ENCODE measurements around the gene SEMA4A. TPM values are rescaled to one million over a fixed set of nuclear protein-coding genes. Genes with fewer than 3 reads are reported as not detected.

The SEMA4A gene
- total and polyA plus RNA-seq, 9 of the 15 experiments (the other 6 are each of a cell fraction or from before 2014, with no cell fraction given): 0.04 to 1.7 (median 0.45) TPM

- Histone ChIP-seq H3K79me2 (ENCODE audit: control insufficient read depth, insufficient read depth, low read length) (peaks cover 26% of the 10 kb centered on the region), H2AFZ (ENCODE audit: low read depth, low read length) (peak overlapping the region; percentile 100), H3K4me1 (replicated peaks in 1 of 2; ENCODE audit: control insufficient read depth in 2 of 2, insufficient read depth in 2 of 2, low read length in 2 of 2) (peaks cover 11 to 17% of the 10 kb centered on the region in 2 experiments; a peak in 4 of 5 replicates), H3K27me3 (ENCODE audit: control insufficient read depth in 2 of 2, insufficient read depth in 2 of 2, low read length in 2 of 2) (no peaks in the 10 kb centered on the region), H3K9me3 (replicated peaks; ENCODE audit: control insufficient read depth, insufficient read depth, low read depth, low read length) (no peaks in the 10 kb centered on the region), H3K27ac (ENCODE audit: extremely low read depth, low read depth, low read length) (peak overlapping the region; percentile 100), H3K4me2 (ENCODE audit: insufficient read depth, low read length) (peak overlapping the region; percentile 97), H4K20me1 (replicated peaks; ENCODE audit: control insufficient read depth, insufficient read depth, low read length) (no peaks in the 10 kb centered on the region), H3K36me3 (ENCODE audit: control insufficient read depth, insufficient read depth, low read length) (peaks cover 58% of the 10 kb centered on the region), H3K9ac (ENCODE audit: insufficient read depth in 1 of 2, low read depth in 2 of 2, low read length in 2 of 2) (peak overlapping the region; percentile 97 to 99; a peak in 3 of 4 replicates), H3K4me3 (peak overlapping the region; percentile 78), H3K9me1 (ENCODE audit: control insufficient read depth, insufficient read depth, low read length) (no peaks in the 10 kb centered on the region)
- intact Hi-C loops (cut with micrococcal nuclease): loop anchor here (2.0 to 5.0 kb wide), 2 partner anchors 19 to 65 kb away; no protein-coding TSS in a partner anchor
- CTCF ChIA-PET (ENCODE audit: low intra/inter-chr PET ratio): no interaction called here
- WGBS (ENCODE audit: insufficient coverage, low coverage, missing lambda C conversion rate): 75% methylated on average over 8 of the region's 9 CpGs
- FAIRE-seq: no peak
- POLR2A ChIA-PET: interaction anchor here (0.5 to 3.2 kb wide), 30 partner anchors 10 to 426 kb away, joined by 3 to 62 read pairs (median 4); partner anchors contain the start of genes LMNA, PAQR6, SLC25A44 and SMG5
- no peak for ATAC-seq
- no peak for DNase-seq (ENCODE audit: extremely low read depth in 1 of 4, low spot score in 3 of 4)
- in situ Hi-C loops (cut with MboI): no loop called here
- no TSS peak for BruUV-seq (replicated peaks)
- TF ChIP-seq ZNF232 (CRISPR knock-in tag; IDR thresholded peaks at IDR 0.05) (no peak), HNRNPUL1 (IDR thresholded peaks at IDR 0.05; ENCODE audit: low read length) (no peak), ESRRA (IDR thresholded peaks at IDR 0.05; ENCODE audit: borderline replicate concordance, low read depth) (no peak), ZNF140 (CRISPR knock-in tag; IDR thresholded peaks at IDR 0.05) (no peak), ZNF77 (CRISPR knock-in tag; IDR thresholded peaks at IDR 0.05) (no peak), RBM22 (IDR thresholded peaks at IDR 0.05; ENCODE audit: low read depth, low read length, poor library complexity, severe bottlenecking) (no peak), ZBTB33 (CRISPR knock-in tag; IDR thresholded peaks at IDR 0.05) (no peak), TRIM24 (IDR thresholded peaks at IDR 0.05) (no peak), EP400 (IDR thresholded peaks at IDR 0.05) (no peak), SETDB1 (IDR thresholded peaks at IDR 0.05; ENCODE audit: low read length) (no peak), ASH1L (IDR thresholded peaks at IDR 0.05; ENCODE audit: borderline replicate concordance, low read depth, partially characterized antibody) (no peak), ZBED1 (IDR thresholded peaks at IDR 0.05) (no peak), MCM5 (IDR thresholded peaks at IDR 0.05; ENCODE audit: low read depth) (no peak), CREM (IDR thresholded peaks at IDR 0.05; ENCODE audit: low read depth) (no peak), PTTG1 (tag; IDR thresholded peaks at IDR 0.05; ENCODE audit: low read depth) (no peak), ZC3H4 (CRISPR knock-in tag; IDR thresholded peaks at IDR 0.05; ENCODE audit: borderline replicate concordance) (no peak)
Observed at GRCh38 chr1:156212130-156212529, 58.7 kb downstream of the SEMA4A start.
